Measurements from ENCODE around the gene THUMPD2. TPM values are rescaled to one million over a fixed set of nuclear protein-coding genes. Genes with fewer than 3 reads are reported as not detected.
A peak's percentile ranks its signal among the peaks of the same experiment; 100 is the strongest.

The THUMPD2 gene
- total RNA-seq, 3 donors from 2014 or later, result 8.3 to 38.2 (median 22.0) TPM

- H3K4me1 ChIP-seq, result no peaks in the 10 kb centered on the region
- H3K4me3 ChIP-seq, result no peak overlapping the region
- TF ChIP-seq POLR2AphosphoS5 (IDR thresholded peaks at IDR 0.05) (no peak), CTCF (IDR thresholded peaks at IDR 0.05) (no peak)
- intact Hi-C loops (cut with DNase I; ENCODE audit: low total_unique reads), result no loop called here
- H3K27ac ChIP-seq, result no peak overlapping the region
- no peaks in the 10 kb centered on the region for H3K9me3 ChIP-seq
- no peaks in the 10 kb centered on the region for H3K36me3 ChIP-seq
- no peak for DNase-seq (ENCODE audit: low spot score in 2 of 2)
- H3K27me3 ChIP-seq, result no peaks in the 10 kb centered on the region
These were observed 62.0 kb downstream of the THUMPD2 start for GRCh38 chr2:39717067-39717466.

- Histone ChIP-seq H3K27me3 (no peaks in the 10 kb centered on the region), H3K36me3 (no peaks in the 10 kb centered on the region), H3K27ac (peak overlapping the region in 1 of 2 donors; percentile 46), H3K4me1 (no peaks in the 10 kb centered on the region), H3K9me3 (no peaks in the 10 kb centered on the region), H3K4me3 (no peak overlapping the region)
- TF ChIP-seq POLR2AphosphoS5 (IDR thresholded peaks at IDR 0.05) (no peak), CTCF (IDR thresholded peaks at IDR 0.05) (no peak), POLR2A (IDR thresholded peaks at IDR 0.05) (no peak)
- intact Hi-C loops (cut with DNase I; ENCODE audit: low total_unique reads), result no loop called here
- DNase-seq (ENCODE audit: low spot score in 2 of 2), result no peak
These were observed 63.2 kb downstream of the THUMPD2 start for GRCh38 chr2:39715822-39716221.

GRCh38 chr2:39715095-39715494 is 64.0 kb downstream of the THUMPD2 start:
- Histone ChIP-seq H3K9me3 (no peaks in the 10 kb centered on the region), H3K27me3 (no peaks in the 10 kb centered on the region), H3K27ac (peak overlapping the region; percentile 17 to 46), H3K36me3 (no peaks in the 10 kb centered on the region), H3K4me1 (no peaks in the 10 kb centered on the region), H3K4me3 (no peak overlapping the region)
- intact Hi-C loops (cut with DNase I; ENCODE audit: low total_unique reads), result no loop called here
- DNase-seq (ENCODE audit: low spot score in 2 of 2), result no peak
- TF ChIP-seq POLR2AphosphoS5 (IDR thresholded peaks at IDR 0.05), result no peak
- TF ChIP-seq POLR2A (IDR thresholded peaks at IDR 0.05), result no peak
- TF ChIP-seq CTCF (IDR thresholded peaks at IDR 0.05), result no peak

GRCh38 chr2:39712953-39713352 is 66.1 kb downstream of the THUMPD2 start:
- no peaks in the 10 kb centered on the region for H3K4me1 ChIP-seq
- DNase-seq (ENCODE audit: low spot score in 2 of 2), result no peak
- intact Hi-C loops (cut with DNase I; ENCODE audit: low total_unique reads), result no loop called here
- H3K27me3 ChIP-seq, result no peaks in the 10 kb centered on the region
- TF ChIP-seq POLR2AphosphoS5 (IDR thresholded peaks at IDR 0.05), result no peak
- no peak for TF ChIP-seq CTCF (IDR thresholded peaks at IDR 0.05)
- no peak for TF ChIP-seq POLR2A (IDR thresholded peaks at IDR 0.05)
- no peak overlapping the region for H3K27ac ChIP-seq
- no peaks in the 10 kb centered on the region for H3K9me3 ChIP-seq
- H3K36me3 ChIP-seq, result no peaks in the 10 kb centered on the region
- no peak overlapping the region for H3K4me3 ChIP-seq

GRCh38 chr2:39710807-39711206 is 68.3 kb downstream of the THUMPD2 start:
- Histone ChIP-seq H3K9me3 (no peaks in the 10 kb centered on the region), H3K4me3 (no peak overlapping the region), H3K27me3 (no peaks in the 10 kb centered on the region), H3K4me1 (no peaks in the 10 kb centered on the region), H3K36me3 (no peaks in the 10 kb centered on the region), H3K27ac (no peak overlapping the region)
- intact Hi-C loops (cut with DNase I; ENCODE audit: low total_unique reads), result no loop called here
- DNase-seq (ENCODE audit: low spot score in 2 of 2), result no peak
- no peak for TF ChIP-seq CTCF (IDR thresholded peaks at IDR 0.05)
- no peak for TF ChIP-seq POLR2AphosphoS5 (IDR thresholded peaks at IDR 0.05)
- no peak for TF ChIP-seq POLR2A (IDR thresholded peaks at IDR 0.05)

All from breast epithelium (tissue), 4 donors.